GM21529 (cell line): ENCODE data around the gene PIK3R2.

Source experiments
- ATAC-seq: cut with Tn5 transposase; IDR thresholded peaks from one replicate; pipeline ENCODE4 v1.9.1; 2021; ENCODE audit not compliant: unreplicated experiment

PIK3R2 gene

DNA sequence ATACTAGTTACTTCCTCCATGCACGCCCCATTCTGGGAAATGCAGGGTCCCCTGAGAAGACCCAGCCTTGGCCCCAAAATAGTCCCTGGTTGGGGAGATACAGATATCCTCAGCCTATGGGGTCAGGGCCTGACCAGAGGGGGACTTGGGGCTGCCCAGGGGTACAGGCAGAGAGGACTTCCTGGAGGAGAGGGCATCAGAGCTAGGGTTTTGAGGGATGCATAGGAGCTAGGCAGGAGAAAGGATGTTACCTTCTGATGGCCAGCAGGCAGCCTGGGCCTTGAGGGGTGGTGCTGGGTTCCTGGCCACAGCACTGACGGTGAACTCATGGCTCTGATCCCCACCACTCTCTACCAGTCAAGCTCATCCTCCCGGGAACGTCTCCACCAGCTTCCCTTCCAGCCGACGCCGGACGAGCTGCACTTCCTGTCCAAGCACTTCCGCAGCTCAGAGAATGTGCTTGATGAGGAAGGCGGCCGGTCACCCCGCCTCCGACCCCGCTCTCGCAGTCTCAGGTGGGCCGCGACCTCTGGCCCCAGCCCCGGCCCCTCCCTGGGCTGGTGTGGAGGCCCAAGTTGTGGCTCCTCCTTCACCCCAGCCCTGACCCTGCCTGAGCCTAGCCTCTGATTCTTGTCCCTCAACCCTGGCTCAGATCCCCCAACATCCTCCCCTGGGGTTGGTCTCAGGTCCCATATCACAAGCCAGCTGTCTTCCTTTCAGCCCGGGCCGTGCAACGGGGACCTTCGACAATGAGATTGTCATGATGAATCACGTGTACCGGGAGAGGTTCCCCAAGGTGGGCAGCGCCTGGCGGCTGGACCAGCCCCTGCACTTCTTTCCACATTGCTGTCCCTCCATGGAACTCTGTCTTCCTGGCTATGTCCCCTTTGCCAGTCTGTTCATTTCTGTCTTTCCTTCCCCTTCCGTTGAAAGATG is 29.8 kb upstream of the PIK3R2 start:
- no peak for ATAC-seq

DNA sequence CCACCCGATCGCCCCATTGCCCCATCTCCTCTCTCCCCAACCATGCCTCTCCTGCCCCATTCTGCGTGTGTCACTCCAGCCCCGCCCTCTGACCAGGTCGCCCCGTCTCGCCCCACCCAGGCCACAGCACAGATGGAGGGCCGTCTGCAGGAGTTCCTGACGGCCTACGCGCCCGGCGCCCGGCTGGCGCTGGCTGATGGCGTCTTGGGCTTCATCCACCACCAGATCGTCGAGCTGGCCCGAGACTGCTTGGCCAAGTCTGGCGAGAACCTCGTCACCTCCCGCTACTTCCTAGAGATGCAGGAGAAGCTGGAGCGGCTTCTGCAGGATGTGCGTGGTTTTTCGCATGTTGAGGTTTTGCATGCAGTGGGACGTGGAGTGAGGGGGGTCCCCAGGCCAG is 29.1 kb upstream of the PIK3R2 start:
- no peak for ATAC-seq

DNA sequence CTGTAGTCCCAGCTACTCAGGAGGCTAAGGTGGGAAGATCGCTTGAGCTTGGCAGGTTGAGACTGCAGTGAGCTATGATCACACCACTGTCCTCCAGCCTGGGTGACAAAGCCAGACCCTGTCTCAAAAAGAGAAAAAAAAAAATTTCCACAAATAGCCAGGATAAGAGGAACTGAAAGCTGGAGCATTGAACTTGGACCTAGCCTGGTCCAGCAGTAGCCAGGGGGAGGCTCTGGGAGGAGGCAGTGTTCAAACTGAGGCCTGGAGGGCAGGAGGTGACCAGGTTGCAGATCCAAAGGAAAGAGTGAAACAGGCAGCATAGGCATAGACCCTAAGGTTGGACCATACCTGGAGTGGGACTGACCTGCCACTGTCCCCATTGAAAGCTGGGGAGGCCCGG is 26.9 kb upstream of the PIK3R2 start:
- no peak for ATAC-seq

DNA sequence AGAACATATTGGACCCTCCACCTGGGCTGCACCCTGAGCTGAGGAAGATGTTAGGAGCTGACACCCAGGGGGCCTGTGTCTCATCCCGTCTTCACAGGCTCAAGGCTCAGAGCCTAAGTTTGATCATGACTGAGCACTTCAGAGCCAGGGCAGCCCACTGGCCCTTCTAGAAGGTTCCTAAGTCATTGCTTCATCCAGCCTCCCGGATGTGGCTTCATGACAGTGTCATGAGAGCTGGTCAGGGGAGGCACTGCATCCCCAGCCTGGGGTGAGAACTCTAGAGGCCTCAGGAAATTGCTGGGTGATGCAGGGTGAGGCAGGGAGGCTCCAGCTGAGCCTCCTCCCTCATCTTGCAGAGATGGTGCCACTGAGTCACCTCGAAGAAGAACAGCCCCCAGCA is 24.9 kb upstream of the PIK3R2 start:
- no peak for ATAC-seq

DNA sequence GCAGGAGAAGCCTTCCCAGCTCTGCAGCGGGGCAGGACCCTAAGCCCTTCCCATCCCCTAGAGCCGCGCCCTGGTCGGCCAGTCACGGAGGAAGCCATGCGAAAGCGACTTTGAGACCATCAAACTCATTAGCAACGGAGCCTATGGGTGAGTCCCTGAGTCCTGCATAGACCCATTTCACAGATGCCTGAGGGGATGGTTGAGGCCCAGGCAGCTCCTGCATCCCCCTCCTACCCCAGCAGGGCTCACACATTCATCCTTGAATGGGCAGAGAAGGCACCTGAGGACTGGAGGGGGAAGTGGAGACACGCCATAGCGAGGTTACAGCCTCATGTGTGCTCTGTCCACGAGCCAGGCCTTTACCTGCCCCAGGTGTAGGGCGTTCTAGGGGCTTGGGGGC is 24.2 kb upstream of the PIK3R2 start:
- no peak for ATAC-seq

DNA sequence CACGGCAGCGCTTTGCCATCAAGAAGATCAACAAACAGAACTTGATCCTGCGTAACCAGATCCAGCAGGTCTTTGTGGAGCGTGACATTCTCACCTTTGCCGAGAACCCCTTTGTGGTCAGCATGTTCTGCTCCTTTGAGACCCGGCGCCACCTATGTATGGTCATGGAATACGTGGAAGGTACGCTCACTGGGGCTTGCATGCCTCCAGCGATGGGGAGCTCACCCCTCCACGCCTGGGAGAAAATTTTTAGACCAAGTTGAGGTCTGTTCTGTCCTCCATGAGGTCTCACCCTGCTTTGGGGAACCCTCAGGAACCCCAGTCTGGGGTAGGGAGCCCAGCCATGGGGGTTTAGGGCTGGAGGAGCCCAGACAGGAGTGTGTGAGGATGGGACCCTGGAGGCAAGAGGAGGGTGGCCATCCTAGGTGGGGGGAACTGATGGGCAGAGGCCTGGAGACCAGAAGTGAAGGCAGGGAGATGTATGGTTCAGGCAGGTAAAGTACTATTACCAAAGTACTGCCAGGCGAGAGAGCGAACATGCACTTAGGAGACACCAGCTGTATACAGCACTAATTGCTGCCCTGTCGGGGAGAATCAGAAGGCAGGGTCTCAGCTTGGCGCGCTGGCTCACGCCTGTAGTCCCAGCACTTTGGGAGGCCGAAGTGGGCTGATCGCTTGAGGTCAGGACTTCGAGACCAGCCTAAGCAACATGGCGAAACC is 22.3 kb upstream of the PIK3R2 start:
- ATAC-seq, result no peak

DNA sequence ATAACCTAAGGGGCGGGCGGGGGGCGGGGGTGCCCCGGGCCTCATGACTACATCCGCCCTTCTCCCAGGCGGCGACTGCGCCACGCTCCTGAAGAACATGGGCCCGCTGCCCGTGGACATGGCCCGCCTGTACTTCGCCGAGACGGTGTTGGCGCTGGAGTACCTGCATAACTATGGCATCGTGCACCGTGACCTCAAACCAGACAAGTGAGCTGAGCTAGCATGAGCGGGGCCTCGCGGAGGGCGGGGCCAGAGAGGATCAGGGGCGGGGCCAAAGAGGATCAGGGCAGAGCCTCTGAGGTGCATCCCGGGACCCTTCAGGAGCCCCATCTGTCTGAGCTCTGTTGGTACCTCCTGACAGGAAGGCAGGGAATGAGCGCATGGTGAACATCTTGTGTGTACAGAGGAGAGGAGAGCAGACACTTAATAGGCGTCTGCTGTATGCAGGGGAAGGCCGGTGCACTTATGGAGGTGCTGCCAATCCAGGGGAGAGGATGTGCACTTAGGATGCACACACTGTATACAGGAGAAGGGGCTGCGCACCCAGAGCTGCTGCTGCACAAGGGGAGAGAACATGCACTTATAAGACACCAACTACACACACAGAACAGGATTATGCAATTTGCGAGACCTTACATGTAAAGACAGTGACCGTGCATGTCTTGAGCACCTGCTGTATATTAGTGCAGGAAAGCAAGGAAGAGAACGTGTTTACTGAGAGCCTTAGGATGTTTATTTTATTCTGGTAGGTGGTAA is 20.9 kb upstream of the PIK3R2 start:
- ATAC-seq, result no peak

DNA sequence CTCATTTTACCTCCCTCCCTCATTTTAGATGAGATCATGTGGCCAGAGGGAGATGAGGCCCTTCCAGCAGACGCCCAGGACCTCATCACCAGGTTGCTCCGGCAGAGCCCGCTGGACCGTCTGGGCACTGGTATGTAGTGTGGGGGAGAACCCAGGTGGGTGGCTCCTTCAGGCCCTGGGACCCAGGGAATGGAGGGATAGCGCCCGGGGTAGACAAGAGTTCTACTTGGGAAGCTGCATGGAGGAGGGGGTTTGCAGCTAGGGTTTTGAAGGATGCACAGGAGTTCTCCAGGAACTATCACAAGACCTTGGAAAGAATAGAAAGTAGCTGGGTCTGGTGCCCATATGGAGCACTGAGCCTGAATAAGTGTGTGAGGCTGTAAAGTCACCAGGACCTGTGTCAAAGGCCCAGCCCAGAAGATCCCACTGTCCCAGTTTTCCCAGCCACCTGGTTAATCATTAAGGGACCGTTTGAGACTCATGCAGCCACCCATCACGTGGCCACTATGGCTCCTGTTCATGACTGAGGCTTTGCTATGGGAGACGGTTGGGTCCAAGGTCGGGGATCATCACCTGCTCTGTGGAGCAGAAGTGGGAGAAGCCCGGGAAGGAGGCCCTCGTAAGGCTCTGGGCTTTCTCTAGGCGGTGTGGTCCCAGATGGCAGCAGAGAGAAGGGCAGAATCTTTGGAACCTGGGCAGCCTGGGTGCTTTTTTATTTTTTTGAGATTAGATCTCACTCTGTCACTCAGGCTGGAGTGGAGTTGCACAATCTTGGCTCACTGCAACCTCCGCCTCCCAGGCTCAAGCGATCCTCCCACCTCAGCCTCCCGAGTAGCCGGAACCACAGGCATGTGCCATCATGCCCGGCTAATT is 17.0 kb upstream of the PIK3R2 start:
- no peak for ATAC-seq

DNA sequence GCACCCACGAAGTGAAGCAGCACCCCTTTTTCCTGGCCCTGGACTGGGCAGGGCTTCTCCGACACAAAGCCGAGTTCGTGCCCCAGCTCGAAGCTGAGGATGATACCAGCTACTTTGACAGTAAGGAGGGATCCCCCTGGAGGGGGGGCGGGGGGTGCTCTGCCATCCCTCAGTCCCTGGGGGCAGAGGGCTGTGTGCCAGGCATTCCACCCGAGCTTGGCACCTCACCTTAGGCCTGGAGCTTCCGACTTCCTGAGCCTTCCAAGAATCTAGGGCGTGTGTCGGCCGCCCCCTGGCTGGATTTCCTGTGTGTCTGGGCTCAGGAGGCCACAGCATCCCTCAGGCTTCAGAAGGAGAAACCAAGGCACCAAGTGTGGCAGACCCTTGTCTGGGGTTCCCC is 15.7 kb upstream of the PIK3R2 start:
- no peak for ATAC-seq

DNA sequence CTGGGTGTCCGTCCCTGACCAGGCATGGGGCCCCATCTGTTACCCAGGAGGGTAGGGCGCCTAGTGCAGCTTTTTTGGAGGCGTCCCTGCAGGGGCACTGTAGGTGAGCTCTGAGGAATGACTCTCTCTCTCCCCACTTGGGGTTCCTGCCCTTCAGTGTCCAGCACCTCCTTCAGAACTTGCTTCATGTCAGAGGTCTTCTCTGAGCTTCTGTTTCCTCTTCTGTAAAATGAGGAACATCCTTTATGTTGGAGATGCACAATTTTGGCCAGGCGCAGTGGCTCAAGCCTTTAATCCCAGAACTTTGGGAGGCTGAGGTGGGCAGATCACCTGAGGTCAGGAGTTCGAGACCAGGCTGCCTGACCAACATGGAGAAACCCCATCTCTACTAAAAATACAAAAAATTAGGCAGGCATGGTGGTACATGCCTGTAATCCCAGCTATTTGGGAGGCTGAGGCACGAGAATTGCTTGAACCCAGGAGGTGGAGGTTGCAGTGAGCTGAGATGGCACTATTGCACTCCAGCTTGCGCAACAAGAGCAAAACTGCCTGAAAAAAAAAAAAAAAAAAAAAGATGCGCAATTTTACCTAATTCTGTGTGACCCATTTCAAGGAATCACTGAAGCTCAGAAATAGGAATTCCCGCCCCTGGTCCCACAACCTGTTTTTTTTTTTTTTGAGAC is 15.2 kb upstream of the PIK3R2 start:
- ATAC-seq, result no peak

DNA sequence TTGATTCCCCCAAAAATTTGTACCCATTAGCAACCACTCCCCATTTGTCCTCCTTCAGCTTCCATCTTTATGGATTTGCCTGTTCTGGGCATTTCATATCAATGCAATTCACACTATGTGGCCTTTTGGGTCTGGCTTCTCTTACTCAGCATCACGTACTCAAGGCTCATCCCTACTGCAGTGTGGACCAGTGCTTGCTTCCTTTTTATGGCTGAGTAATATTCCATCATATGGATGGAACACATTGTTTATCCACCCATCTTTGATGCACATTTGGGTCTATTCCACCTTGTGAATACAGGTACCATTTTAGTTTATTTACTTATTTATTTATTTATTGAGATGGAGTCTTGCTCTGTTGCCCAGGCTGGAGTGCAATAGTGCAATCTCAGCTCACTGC is 12.5 kb upstream of the PIK3R2 start:
- ATAC-seq, result no peak

DNA sequence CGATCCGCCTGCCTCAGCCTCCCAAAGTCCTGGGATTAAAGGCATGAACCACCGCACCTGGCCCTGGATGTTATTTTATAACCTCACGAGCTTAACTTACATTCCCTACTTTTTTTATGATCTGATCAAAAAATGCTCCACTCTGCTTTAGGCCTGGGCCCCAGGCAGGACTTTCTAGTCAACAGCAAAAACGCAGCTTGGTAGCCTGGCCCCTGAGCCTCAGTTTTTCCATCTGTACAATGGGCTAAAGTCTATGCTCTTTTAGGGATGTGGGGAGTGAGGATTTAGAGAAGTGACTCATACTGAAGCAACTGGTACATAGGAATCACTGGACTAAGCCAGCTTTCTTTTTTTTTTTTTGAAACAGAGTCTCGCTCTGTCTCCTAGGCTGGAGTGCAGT is 11.9 kb upstream of the PIK3R2 start:
- ATAC-seq, result no peak

DNA sequence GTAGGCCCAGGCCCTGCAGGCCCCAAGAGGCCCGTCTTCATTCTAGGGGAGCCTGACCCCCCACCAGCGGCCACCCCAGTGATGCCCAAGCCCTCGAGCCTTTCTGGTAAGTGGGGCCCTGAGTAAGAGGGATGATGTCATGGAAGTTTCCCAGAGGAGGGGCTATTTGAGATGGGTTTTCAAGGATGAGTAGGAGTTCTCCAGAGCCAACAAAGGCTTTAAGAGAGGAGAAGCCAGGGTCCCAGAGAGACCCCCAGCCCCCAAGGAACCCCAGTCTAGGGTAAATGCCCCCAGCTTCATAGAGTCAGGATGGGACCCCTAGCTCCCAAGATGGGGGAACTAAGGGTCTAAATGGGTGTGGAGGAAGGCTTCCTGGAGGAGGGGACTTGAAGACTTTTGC is 9.1 kb upstream of the PIK3R2 start:
- no peak for ATAC-seq

DNA sequence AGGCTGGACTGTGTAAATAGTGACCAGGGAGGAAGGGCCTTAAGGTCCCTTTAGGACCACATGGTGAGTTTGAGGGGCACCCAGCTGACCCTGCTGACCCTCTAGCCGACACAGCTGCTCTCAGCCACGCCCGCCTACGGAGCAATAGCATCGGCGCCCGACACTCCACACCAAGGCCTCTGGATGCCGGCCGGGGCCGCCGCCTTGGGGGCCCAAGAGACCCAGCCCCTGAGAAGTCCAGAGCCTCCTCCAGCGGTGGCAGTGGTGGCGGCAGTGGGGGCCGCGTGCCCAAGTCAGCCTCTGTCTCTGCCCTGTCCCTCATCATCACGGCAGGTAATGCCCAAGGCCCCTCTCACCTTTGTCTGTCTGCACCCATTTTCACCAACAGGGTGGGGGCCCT is 8.6 kb upstream of the PIK3R2 start:
- ATAC-seq, result no peak

DNA sequence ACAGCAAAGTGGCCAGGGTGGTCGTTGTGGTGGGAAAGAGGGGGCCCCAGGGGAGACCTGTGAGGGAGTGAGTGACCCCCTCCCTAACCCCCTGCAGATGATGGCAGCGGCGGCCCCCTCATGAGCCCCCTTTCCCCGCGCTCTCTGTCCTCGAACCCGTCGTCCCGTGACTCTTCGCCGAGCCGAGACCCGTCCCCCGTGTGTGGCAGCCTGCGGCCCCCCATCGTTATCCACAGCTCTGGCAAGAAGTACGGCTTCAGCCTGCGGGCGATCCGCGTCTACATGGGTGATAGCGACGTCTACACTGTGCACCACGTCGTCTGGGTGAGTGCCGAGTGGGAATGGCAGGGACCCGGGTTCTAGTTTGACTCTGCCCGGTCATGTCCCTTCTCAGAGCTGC is 8.1 kb upstream of the PIK3R2 start:
- no peak for ATAC-seq

DNA sequence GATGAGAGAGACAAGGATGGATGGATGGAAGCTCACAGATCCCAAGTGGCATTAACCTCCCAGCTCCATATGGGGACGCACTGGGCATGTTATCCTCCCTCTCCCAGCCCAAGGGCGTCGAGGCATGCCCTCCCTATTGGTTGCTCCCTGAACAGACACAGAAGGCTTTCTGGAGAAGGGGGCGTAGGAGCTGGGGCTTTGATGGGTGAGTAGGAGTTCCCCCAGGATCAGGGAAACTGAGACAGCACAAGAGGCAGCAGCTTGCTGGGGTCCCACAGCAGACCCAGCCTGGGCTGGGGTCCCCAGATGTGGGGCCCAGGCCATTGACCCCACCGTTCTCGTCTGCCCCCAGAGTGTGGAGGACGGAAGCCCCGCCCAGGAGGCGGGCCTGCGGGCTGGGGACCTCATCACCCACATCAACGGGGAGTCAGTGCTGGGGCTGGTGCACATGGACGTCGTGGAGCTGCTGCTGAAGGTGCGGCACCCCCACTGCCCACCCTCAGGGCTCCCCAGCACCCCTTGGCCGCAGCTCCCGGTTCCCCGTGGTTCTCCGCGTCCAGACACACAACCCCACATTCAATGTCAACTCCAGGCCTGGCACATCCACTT is 7.5 kb upstream of the PIK3R2 start:
- ATAC-seq, result no peak

DNA sequence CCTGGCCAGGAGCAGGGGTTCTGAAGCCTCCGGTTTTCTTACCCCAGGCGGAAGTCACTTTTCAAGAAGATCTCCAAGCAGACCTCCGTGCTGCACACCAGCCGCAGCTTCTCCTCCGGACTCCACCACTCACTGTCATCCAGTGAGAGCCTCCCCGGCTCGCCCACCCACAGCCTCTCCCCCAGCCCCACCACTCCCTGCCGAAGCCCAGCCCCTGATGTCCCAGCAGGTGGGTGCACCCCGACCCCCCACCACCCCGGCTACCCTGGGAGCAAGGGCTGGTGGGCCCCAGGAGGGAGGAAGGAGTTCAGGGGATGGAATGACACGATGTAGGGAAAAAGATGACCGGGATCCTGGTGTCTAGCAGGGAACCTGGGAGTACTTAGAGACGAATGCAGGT is 5.6 kb upstream of the PIK3R2 start:
- ATAC-seq, result no peak

DNA sequence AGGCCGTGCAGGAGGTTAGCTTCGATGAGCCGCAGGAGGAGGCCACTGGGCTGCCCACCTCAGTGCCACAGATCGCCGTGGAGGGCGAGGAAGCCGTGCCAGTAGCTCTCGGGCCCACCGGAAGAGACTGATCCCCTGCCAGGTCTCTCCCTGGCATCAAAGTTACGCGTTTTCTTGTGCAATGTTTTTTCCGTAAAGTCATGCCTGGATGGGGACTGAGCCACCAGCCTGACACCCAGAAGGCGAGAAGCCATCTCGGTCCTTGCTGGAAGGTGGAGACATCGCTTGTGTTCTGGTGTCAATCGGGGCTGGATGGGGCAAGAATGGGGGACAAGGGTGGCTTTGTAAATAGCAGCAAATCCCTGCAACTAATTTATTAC is 3.4 kb upstream of the PIK3R2 start:
- no peak for ATAC-seq

DNA sequence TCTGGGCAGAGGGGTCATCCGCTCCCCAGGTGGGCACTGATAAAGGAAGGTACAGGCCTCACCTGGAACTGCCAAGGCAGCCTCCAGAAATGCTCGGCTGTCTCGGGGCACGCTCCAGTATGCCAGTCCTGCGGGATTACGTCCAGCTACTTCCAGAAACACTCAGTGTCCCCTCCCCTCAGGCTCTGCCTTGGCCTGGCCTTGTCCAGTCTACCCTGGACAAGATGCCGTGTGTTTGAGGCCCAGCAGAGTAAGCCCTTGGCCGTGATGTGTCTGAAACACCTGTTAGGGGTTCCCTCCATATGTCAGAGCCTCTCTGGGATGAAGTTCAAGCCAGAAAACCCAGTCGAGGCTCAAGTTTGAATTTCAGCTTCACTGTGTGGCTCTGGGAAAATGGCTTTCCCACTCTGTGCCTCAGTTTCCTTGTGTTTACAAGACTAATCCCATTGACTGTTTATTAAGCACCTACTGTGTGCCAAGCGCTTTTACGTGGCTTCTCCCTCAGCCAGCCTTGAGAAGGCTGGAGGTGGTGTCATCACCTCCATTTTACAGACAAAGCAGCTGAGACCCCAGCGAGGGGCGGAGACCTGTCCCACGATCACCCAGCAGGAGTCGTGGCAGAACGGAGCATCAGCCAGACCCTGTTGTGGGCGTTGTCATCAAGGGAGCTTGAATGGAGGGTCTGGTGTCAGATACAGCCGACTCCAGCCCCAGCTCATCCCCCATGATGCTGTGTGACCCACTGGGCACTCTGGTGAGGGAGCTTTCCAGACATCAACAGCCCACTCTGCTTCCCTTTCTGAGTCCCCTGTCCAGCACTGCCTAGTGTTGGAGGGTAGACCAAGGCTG is 2.0 kb upstream of the PIK3R2 start:
- ATAC-seq, result no peak
